Measurements from ENCODE around the gene SPATA22. TPM values are rescaled to one million over a fixed set of nuclear protein-coding genes. Genes with fewer than 3 reads are reported as not detected.
"Not testable (repeated sequence)": the region's sequence is repeated elsewhere in the genome, so short reads cannot be mapped to it uniquely, and the experiment has no call there.

SPATA22 gene
- total RNA-seq, 1 experiment from 2014 or later: not detected

DNA sequence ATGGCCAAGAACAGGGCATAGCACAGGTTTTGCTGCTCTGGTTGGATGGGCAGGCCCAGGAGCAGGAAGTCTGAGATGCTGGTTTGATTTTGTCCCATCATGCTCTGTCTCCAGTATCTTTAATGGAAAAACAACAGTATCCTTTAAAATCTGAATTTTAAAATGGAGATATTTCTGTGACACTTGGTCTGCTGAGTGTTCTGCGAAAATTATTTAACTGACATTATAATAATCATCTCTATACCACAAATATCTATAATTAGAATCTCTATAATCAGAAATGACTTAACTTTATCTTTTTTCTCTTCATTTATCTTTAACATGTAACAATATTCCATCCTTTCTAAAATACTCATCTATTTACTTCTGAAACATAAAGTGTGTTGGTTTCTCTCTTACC is 73.3 kb downstream of the SPATA22 start, which contains the start of gene OR1E1:
Gene OR1E1 (minus strand): TSS at position 101 of the 400 bp plus-strand sequence. CDS start 0 bp downstream, at position 101.
- no peak for DNase-seq (ENCODE audit: low read depth)
- in situ Hi-C loops (cut with HindIII; ENCODE audit: low pct_unique_long_range_greater_than_20kb, low sequenced_read_pairs): no loop called here

DNA sequence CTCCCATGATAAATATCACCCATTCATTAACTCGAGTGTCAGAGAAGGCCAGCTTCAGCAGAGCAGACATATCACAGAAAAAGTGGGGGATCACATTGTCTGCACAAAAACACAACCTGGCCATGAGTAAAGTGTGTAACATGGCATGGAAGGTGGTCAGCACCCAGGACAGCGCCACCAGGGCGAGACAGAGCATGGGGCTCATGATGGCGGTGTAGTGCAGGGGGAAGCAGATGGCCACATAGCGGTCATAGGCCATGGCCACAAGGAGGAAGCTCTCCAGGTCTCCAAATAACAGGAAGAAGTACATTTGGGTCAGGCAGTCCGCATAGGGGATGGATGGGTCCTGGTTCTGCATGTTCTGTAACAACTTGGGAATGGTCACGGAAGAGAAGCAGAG is 73.8 kb downstream of the SPATA22 start:
- in situ Hi-C loops (cut with HindIII; ENCODE audit: low pct_unique_long_range_greater_than_20kb, low sequenced_read_pairs): not testable (repeated sequence)
- peak; percentile 9 for DNase-seq (ENCODE audit: low read depth)

Other genes starting within 250 kb of the SPATA22 start
- gene OR3A1, start 173.5 kb downstream of the SPATA22 start, total RNA-seq (2014; rRNA removed; shearing (Covaris generic); ENCODE audit: low replicate concordance): not detected in 2 replicates
- gene OR3A2, start 85.5 kb downstream of the SPATA22 start, total RNA-seq (2014; rRNA removed; shearing (Covaris generic); ENCODE audit: low replicate concordance): not detected in 2 replicates
- not detected in 2 replicates for gene OR1E1, start 73.4 kb downstream of the SPATA22 start, total RNA-seq (2014; rRNA removed; shearing (Covaris generic); ENCODE audit: low replicate concordance)
- gene OR3A3, start 60.4 kb downstream of the SPATA22 start, total RNA-seq (2014; rRNA removed; shearing (Covaris generic); ENCODE audit: low replicate concordance): not detected in 2 replicates
- gene OR1E2, start 38.0 kb downstream of the SPATA22 start, total RNA-seq (2014; rRNA removed; shearing (Covaris generic); ENCODE audit: low replicate concordance): not detected in 2 replicates
- not detected in 2 replicates for gene ASPA, start 4.2 kb upstream of the SPATA22 start, total RNA-seq (2014; rRNA removed; shearing (Covaris generic); ENCODE audit: low replicate concordance)
- not detected in 2 replicates for gene TRPV3, start 86.0 kb upstream of the SPATA22 start, total RNA-seq (2014; rRNA removed; shearing (Covaris generic); ENCODE audit: low replicate concordance)
- 0.87 and 0.95 TPM in 2 replicates for gene TRPV1, start 137.6 kb upstream of the SPATA22 start, total RNA-seq (2014; rRNA removed; shearing (Covaris generic); ENCODE audit: low replicate concordance)
- 8.9 and 11.1 TPM in 2 replicates for gene SHPK, start 164.4 kb upstream of the SPATA22 start, total RNA-seq (2014; rRNA removed; shearing (Covaris generic); ENCODE audit: low replicate concordance)
- 7.1 and 7.5 TPM in 2 replicates for gene CTNS, start 164.9 kb upstream of the SPATA22 start, total RNA-seq (2014; rRNA removed; shearing (Covaris generic); ENCODE audit: low replicate concordance)
- gene TAX1BP3, start 196.8 kb upstream of the SPATA22 start, total RNA-seq (2014; rRNA removed; shearing (Covaris generic); ENCODE audit: low replicate concordance): 136 and 157 TPM in 2 replicates
- gene EMC6, start 197.0 kb upstream of the SPATA22 start, total RNA-seq (2014; rRNA removed; shearing (Covaris generic); ENCODE audit: low replicate concordance): 19.1 and 34.7 TPM in 2 replicates
- gene P2RX5, start 224.3 kb upstream of the SPATA22 start, total RNA-seq (2014; rRNA removed; shearing (Covaris generic); ENCODE audit: low replicate concordance): not detected in 2 replicates

Measured in Caki2 (cell line).